SW 1271 (cell line): ENCODE results near the gene FBLN7.

Experiments used
- DNase-seq, 2 experiments: peaks; one replicate each; lab custom pipeline; 2025; lab: John Stamatoyannopoulos, UW

Gene FBLN7

DNA sequence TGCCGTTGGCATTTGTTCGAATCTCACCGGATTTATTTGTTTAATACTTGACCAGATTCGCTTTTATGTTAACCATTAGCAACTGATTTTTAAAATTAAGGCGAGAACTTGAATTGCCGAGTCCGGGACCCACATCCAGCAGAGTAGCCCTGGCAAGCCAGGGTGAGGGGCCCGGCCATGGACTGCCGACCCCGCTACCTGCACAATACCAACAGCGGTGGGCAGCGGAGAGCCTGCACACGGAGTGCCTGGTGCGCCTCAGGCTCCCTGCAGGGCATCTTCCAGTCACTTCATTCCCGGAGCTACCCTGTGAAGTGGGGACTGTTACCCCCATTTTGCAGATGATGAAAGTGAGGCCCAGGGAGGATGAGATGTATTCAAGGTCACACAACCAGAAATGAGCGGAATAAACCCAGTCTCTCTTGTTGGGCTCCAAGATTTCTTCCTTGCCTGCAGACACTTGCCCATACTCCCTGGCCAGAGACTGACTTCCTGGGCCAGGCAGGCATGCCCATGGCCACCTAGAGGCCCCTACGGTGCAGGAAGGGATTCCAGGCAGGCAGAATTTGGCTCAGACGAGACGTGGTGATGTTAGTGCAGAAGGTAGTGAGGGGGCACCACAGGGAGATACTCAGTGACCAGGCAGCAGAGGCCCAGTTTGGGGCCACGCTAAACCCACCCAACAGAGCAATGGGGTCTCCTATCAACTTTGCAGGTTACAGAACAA, 2.9 kb downstream of the FBLN7 start:
- no peak for DNase-seq

GRCh38 chr2:112141626-112142007, 3.4 kb downstream of the FBLN7 start:
- no peak for DNase-seq

- DNase-seq: no peak
Measured at GRCh38 chr2:112142525-112143078, 4.4 kb downstream of the FBLN7 start.

DNA sequence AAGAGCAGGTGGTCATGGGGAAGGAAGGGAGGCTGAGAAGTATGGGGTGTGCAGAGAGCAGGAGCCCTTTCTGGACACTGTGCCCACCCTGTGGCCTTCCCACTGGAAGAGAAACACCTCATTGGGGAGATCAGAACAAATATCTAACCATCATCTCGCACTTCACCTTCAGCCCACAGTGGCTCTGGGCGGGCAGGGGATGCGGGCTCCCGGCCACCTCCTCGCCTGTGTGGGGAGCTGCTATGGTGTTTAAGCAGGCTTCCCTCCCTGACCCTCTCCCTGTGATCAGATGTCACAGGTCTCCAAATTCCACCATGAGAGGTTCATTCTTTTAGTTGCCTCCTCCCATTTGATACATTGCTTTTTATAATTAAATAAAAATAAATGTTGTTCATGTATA, 5.0 kb downstream of the FBLN7 start:
- no peak for DNase-seq

- no peak for DNase-seq
Measured at GRCh38 chr2:112144966-112145365, 6.8 kb downstream of the FBLN7 start.

DNA sequence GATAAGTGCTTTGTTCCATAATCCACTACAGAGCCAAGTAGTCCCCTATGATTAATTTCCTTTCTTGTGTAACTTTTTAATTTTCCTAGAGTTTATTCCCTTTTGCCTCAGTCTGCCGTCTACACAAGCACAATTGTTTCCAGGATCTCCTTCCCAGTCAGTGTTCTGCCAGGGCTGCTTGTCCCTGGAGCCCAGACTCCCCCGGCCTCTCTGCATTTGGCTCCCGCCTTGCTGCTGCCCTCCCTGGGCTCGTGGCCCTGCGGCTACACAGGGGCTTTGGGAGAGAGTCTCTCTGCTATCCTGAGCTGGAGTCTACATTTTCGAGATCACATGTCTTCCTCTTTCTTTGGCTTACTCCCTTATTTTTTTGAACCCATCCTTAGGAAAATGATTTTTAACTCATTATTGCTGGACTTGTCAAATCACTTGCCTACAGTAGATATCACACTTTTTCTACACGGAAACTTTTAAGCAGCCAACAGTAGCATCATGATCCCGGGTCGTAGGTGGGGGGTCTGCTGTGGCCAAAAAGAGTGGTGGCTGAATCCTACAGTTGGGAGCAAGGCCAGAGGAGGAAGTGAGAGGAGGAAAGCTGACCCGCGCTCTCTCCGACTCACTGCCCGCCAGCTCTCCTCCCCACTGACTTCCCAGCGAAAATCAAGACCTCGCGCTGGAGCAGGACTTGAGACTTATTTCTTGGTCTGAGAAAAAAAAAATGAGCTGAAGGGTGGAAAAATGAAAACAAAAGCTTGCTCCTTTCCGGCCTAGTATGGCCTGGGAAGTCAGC, 9.4 kb downstream of the FBLN7 start:
- DNase-seq: no peak

GRCh38 chr2:112148477-112148876, 10.3 kb downstream of the FBLN7 start:
- no peak for DNase-seq

DNA sequence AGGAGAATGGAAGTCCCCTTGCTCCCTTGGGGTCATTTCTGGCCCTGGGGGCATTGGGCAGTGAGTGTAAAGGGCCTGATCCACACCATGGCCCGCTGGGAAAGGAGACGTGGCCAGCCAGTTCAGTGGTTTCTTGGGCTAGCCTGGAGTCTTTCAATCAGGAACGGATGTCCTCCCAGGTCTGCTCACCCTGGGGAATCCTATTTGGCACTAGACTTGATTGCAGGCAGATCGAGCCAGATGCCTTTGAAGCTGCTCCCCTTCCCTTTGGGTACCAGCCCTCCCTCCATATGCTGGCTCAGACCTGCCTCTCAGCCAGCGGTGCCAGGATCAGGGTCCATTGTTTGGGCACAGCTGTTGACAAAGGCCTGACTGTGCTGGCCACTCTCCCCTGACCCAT, 11.0 kb downstream of the FBLN7 start:
- no peak for DNase-seq

GRCh38 chr2:112149866-112150435, 11.8 kb downstream of the FBLN7 start:
- no peak for DNase-seq

GRCh38 chr2:112150447-112150846, 12.3 kb downstream of the FBLN7 start:
- no peak for DNase-seq

DNA sequence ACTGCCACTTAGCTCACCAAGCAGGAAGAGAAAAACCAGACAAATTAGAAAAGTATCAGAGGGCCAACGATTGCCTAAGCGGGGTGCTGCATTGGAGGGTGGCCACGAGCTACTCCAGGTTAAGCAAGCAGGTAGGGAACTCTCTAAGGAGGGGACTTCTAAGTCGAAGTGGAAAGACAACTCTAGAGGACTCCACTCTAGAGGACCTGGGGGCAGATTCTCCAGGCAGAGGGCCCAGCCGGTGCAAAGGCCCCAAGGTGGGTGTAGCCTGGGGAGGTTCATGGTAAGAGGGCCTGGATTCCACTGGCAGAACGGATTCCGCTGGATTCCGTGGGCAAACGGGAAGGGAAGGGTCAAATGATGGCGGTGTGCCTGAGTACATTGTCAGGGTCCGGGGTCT, 12.7 kb downstream of the FBLN7 start:
- DNase-seq: no peak

DNA sequence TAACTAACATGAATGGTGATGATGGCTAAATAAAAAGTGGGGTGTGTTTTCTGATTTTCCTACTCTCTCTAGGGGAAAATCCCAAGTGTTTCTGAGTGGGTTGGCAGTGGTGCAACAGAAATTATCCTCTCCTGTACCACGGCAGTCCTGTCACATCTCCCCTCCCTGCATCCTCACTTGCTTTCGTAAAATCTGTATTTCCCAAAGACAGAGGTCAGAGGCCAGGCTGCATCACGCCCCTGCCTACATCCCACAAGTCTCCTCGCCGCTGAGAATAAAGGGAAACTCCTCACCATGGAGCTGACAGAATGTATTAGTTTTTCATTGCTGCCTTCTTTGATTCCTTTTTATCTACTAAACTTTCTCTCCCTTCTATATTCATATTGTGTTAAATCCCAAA, 13.1 kb downstream of the FBLN7 start:
- no peak for DNase-seq

GRCh38 chr2:112151701-112152440, 13.7 kb downstream of the FBLN7 start:
- DNase-seq: no peak

DNA sequence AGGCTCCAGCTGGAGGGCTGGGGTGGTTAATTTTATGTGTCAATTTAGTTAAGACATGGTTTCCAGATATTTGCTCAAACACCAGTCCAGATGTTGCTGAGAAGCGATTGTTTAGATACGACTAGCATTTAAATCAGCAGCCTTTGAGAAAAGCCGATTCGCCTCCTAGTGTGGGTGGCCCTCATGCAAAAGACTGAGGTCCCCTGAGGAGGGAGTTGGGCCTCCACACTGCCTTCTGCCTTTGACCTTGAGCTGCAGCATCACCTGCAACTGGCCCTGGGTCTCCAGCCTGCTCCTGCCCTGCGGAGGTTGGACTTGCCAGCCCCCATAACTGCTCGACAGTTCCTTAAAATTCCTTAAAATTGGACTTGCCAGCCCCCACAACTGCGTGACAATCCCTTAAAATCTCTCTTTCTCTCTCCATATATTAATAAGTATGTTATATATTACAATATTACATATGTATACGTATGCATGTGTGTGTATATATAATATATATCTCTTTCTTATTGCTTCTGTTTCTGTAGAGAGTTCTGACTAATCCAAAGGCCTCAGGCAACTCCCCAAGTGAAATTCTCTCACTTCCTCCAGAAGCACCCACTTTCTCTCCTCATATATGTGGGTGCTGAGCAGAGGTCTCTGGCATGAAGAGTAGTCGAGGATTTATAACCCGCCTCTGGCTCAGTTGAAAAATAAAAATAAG, 14.4 kb downstream of the FBLN7 start:
- no peak for DNase-seq

DNA sequence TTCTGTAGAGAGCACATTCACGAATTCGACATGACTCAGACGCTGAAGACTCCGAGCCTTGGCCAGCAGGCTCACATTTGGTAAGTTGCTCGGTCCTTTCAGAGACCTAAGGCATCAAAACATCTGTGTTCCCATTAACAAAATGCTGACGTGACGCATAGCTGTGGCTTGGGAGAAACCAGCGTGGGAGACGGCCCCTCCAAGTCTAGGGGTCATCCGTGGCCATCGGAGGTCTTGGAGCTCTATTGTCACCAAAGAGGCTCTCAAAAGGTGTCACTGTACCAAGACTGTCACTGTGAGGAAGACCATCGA, 14.9 kb downstream of the FBLN7 start:
- DNase-seq: no peak

GRCh38 chr2:112153501-112153900, 15.3 kb downstream of the FBLN7 start:
- no peak for DNase-seq

DNA sequence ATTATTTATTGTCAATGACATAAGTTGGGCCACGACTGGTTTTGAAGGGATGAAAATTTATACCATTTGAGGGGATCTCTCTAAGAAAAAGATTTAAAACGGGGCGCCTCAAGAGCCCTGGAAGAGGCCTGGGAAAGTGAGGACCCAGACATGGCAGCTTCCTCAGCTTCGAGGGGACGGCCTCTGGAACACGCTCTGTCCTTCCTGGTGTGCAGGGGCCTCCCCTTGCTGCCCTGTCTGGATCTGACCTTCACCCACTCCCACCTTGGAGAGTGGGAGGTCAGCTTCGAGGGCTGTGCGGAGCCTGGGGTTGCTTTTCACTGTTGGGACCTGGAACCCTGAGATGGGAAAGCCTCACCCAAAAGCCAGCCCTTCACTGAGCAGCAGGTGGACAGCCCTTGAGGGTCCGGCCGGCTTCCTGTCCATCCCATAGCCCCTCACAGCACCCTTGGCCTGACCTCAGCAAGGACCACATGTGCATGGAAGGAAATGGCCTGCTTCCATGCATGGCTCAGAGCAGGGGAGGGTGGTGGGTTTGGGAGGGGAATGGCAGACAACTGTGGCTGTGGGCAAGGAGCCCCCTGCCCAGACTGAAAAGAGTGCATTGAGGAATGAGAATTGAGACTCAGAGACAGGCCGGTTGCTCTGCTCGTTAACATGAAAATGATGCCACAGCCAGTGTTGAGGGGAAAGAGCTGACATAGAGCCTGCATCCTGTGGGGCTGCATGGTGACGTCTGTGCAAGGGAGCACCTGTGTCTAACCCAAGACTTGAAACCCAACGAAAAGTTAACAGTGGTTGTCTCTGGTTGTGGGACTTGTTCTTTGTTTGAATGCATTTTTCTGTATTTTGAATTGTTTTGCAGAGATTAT, 16.3 kb downstream of the FBLN7 start:
- no peak for DNase-seq

DNA sequence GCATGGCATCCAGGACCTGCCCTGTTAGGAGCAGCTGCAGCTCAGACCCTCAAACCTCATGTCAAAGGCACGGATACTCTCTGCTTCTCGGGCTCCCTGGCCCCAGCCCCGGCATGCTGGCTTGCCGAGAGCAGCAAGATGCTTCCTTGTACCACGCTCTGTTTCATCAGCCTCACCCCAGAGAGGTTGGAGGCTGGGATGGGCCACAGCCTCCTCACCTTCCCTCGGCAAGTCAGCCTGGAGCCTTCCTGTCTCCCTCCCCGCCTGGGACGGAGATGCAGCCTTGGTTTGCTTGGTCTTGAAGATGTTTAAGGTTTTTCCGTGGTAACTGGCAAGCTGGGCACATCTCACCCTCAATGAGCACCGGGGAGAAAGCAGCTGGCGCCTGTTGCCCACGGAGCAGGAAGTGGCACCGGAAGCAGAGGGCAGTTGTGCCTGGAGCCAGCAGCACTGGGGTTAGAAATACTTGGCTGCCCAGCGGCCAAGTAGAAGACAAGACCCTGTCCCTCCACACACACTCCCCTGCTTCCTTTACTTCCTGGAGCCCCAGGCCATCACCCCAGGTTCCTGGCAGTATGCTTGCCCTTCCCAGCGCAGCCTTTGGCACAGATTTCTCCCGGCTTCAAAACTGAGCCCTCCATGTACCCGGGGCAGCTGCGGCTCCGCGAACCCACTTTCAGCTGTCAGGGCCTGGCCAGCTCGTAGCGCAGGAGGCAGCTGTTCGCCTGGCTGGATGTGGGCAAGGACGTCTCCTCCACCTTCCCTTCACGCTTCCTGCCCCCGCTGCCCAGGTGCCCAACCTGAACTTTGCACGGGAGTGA, 17.4 kb downstream of the FBLN7 start:
- DNase-seq: no peak

DNA sequence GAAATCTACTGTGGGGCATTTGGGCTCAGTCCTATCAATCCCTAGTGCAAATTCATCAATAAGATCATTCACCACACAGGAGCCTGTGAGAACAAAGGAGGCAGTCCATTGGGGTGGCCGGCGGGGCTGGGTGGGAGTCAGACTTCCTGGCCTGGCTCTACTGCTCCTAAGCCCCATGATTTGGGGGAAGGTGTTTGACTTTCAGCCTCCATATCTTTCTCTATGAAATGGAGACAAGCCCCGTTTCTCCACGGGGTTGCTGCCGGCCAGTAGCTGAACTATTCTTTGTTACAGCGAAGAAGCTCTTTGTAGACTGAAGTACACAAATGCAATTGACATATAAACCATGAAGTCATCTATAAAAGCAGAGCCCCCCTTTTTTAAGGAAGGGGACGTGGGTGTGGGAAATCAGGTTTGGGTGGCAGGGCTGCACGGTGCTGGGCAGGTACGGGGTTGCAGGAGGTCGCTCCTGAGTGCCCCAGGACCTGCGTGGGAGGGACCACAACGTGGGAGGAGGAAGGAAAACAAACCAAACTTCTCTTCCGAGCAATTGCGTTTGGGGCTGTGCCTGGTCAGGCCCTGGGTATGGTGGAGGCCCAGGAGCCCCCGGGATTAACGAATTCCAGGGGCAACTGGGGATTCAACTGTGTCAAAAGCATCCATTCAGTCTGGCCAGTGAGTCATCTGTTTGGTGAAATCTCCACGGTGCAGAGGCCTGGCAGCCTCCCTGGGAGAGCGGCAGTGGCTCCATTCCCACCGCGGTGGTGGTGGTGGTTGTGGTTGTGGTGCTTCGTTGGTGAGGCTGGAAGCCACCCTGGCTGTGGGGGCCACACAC, 18.2 kb downstream of the FBLN7 start:
- no peak for DNase-seq
